ENCODE measurements around the gene SMARCAL1. TPM values are rescaled to one million over a fixed set of nuclear protein-coding genes. Genes with fewer than 3 reads are reported as not detected.

Gene SMARCAL1
- total RNA-seq, 1 donor from 2014 or later: 34.3 TPM

DNA sequence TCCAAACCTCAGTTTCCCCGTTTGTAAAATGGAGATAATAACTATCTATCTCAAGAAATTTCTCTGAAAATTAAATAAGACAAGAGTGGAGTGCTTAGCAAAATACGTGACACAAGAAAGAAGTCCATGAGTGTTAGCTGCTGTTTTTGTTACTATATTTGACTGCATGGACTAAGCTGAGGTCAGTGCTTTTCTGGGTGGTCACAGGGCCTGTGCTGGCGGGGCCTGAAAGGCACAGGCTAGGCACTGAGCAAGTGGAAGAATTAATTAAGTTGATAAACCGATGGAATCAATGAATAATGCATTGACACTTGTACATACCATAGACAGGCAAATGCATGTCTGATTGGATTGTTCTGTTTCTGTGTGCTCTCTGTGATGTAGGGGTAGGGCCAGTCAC lies 113.7 kb downstream of the SMARCAL1 start:
- ChIA-PET CTCF (no interaction called here), POLR2A (no interaction called here)
- no peak overlapping the region for H3K4me3 Mint-ChIP-seq
- H3K27ac Mint-ChIP-seq: no peak overlapping the region
- intact Hi-C loops (cut with micrococcal nuclease): no loop called here
- no peaks in the 10 kb centered on the region for H3K9me3 Mint-ChIP-seq
- no peaks in the 10 kb centered on the region for H3K4me1 Mint-ChIP-seq
- DNase-seq (no peak), ATAC-seq (ENCODE audit: low read depth) (no peak)
- H3K36me3 Mint-ChIP-seq (ENCODE audit: low read depth): no peaks in the 10 kb centered on the region
- H3K27me3 Mint-ChIP-seq: no peaks in the 10 kb centered on the region
- TF ChIP-seq, protein P1, sequence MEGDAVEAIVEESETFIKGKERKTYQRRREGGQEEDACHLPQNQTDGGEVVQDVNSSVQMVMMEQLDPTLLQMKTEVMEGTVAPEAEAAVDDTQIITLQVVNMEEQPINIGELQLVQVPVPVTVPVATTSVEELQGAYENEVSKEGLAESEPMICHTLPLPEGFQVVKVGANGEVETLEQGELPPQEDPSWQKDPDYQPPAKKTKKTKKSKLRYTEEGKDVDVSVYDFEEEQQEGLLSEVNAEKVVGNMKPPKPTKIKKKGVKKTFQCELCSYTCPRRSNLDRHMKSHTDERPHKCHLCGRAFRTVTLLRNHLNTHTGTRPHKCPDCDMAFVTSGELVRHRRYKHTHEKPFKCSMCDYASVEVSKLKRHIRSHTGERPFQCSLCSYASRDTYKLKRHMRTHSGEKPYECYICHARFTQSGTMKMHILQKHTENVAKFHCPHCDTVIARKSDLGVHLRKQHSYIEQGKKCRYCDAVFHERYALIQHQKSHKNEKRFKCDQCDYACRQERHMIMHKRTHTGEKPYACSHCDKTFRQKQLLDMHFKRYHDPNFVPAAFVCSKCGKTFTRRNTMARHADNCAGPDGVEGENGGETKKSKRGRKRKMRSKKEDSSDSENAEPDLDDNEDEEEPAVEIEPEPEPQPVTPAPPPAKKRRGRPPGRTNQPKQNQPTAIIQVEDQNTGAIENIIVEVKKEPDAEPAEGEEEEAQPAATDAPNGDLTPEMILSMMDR (IDR thresholded peaks at IDR 0.05): no peak

DNA sequence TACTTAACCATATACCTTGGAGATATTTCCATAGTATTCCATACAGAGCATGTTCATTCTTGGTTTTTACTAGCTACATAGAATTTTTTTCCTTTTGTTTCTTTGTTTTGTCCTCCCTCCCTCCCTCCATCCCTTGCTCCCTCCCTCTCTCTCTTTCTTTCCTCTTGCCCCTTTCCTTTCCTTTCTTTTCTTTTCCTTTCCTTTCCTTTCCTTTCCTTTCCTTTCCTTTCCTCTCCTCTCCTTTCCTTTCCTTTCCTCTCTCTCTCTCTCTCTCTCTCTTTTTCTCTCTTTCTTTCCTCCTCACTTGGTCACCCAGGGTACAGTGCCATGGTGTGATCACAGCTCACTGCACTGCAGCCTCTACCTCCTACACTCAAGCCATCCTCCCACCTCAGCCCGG lies 114.7 kb downstream of the SMARCAL1 start:
- no peak overlapping the region for H3K27ac Mint-ChIP-seq
- ChIA-PET POLR2A (no interaction called here), CTCF (no interaction called here)
- intact Hi-C loops (cut with micrococcal nuclease): no loop called here
- no peak for ATAC-seq (ENCODE audit: low read depth)
- H3K4me3 Mint-ChIP-seq: no peak overlapping the region
- H3K27me3 Mint-ChIP-seq: no peaks in the 10 kb centered on the region
- no peaks in the 10 kb centered on the region for H3K9me3 Mint-ChIP-seq
- TF ChIP-seq, protein P1 (IDR thresholded peaks at IDR 0.05): no peak
- no peak for DNase-seq
- H3K4me1 Mint-ChIP-seq: no peaks in the 10 kb centered on the region
- H3K36me3 Mint-ChIP-seq (ENCODE audit: low read depth): no peaks in the 10 kb centered on the region

GRCh38 chr2:216527600-216527999 lies 115.3 kb downstream of the SMARCAL1 start:
- intact Hi-C loops (cut with micrococcal nuclease): no loop called here
- POLR2A ChIA-PET: no interaction called here
- Mint-ChIP-seq H3K27ac (no peak overlapping the region), H3K36me3 (ENCODE audit: low read depth) (no peaks in the 10 kb centered on the region), H3K9me3 (no peaks in the 10 kb centered on the region), H3K27me3 (peaks cover 3% of the 10 kb centered on the region), H3K4me1 (no peaks in the 10 kb centered on the region), H3K4me3 (no peak overlapping the region)
- ATAC-seq (ENCODE audit: low read depth) (no peak), DNase-seq (no peak)
- TF ChIP-seq, protein P1 (IDR thresholded peaks at IDR 0.05): no peak
- CTCF ChIA-PET: no interaction called here

GRCh38 chr2:216532562-216532961 lies 120.3 kb downstream of the SMARCAL1 start:
- Mint-ChIP-seq H3K27ac (no peak overlapping the region), H3K9me3 (no peaks in the 10 kb centered on the region), H3K27me3 (peaks cover 9% of the 10 kb centered on the region), H3K36me3 (ENCODE audit: low read depth) (no peaks in the 10 kb centered on the region), H3K4me1 (no peaks in the 10 kb centered on the region), H3K4me3 (no peak overlapping the region)
- DNase-seq (no peak), ATAC-seq (ENCODE audit: low read depth) (no peak)
- POLR2A ChIA-PET: no interaction called here
- CTCF ChIA-PET: no interaction called here
- TF ChIP-seq, protein P1 (IDR thresholded peaks at IDR 0.05): no peak
- intact Hi-C loops (cut with micrococcal nuclease): no loop called here

Other genes with a start within 250 kb of the SMARCAL1 start
- gene MARCHF4, start 40.0 kb upstream of the SMARCAL1 start, total RNA-seq: not detected in 2 replicates
- gene RPL37A, start 86.4 kb downstream of the SMARCAL1 start, total RNA-seq: 4,501 and 5,377 TPM in 2 replicates
- gene IGFBP2, start 220.9 kb downstream of the SMARCAL1 start, total RNA-seq: not detected in 2 replicates